GM12875 (cell line): ENCODE measurements around the gene ENO2.

Experiments
- H3K4me3 ChIP-seq: one replicate; pipeline ENCODE4 v1.5.1; 2011; ENCODE audit warnings: low read depth, low read length, control low read depth
- TF ChIP-seq, protein P1 (sequence below): IDR thresholded peaks from 2 replicates; pipeline ENCODE4 v1.5.1; 2011; ENCODE audit warnings: low read depth, mild to moderate bottlenecking, control low read depth, inconsistent platforms, low read length, moderate library complexity, borderline replicate concordance; ENCODE audit not compliant: insufficient read depth

Gene ENO2

DNA sequence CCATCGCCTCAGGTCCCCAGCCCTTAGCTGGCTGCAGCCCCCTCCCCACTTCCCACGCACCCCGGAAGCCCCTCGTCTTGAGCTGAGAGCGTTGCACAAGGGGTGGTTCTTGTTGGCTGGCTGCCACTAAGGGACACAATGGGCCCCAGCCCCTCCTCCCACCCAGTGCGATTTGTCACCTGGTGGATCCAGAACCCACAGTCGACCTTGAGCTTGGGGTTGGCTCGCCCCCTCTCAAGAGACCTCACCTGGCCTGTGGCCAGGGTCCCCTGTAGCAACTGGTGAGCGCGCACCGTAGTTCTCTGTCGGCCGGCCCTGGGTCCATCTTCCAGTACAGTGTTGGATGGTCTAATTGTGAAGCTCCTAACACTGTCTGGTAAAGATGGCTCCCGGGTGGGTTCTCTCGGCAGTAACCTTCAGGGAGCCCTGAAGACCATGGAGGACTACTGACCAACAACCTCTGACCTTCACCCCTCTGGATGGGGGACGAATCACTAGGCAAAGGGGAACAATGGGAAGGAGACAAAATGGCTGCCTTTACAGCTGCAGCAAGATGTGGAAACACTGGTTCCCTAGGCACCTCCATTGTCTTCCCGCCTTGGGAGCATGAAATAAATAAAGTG, 49.5 kb downstream of the ENO2 start:
- TF ChIP-seq, protein P1, sequence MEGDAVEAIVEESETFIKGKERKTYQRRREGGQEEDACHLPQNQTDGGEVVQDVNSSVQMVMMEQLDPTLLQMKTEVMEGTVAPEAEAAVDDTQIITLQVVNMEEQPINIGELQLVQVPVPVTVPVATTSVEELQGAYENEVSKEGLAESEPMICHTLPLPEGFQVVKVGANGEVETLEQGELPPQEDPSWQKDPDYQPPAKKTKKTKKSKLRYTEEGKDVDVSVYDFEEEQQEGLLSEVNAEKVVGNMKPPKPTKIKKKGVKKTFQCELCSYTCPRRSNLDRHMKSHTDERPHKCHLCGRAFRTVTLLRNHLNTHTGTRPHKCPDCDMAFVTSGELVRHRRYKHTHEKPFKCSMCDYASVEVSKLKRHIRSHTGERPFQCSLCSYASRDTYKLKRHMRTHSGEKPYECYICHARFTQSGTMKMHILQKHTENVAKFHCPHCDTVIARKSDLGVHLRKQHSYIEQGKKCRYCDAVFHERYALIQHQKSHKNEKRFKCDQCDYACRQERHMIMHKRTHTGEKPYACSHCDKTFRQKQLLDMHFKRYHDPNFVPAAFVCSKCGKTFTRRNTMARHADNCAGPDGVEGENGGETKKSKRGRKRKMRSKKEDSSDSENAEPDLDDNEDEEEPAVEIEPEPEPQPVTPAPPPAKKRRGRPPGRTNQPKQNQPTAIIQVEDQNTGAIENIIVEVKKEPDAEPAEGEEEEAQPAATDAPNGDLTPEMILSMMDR, result no peak
- H3K4me3 ChIP-seq, result no peak overlapping the region

DNA sequence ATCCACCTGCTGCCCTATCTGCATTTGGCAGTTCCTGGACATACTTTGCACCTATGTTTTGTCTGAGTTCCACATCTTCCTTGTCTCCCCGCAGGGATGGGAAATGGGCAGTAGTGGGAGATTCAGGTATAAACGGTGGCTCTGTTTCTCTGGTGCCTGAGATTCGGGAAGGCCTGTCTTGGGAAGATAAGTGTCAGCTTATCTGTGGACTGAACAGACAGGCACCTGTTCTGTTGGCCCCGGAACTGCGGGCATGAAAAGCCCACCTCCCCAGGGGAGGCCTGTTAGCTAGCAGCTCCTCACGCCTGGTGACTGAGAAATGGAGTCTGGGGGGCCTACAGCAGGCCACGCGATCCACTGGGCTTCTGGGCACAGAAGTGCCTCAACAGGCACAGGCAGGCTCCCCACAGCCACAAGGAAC, 50.2 kb downstream of the ENO2 start:
- TF ChIP-seq, protein P1, result no peak

DNA sequence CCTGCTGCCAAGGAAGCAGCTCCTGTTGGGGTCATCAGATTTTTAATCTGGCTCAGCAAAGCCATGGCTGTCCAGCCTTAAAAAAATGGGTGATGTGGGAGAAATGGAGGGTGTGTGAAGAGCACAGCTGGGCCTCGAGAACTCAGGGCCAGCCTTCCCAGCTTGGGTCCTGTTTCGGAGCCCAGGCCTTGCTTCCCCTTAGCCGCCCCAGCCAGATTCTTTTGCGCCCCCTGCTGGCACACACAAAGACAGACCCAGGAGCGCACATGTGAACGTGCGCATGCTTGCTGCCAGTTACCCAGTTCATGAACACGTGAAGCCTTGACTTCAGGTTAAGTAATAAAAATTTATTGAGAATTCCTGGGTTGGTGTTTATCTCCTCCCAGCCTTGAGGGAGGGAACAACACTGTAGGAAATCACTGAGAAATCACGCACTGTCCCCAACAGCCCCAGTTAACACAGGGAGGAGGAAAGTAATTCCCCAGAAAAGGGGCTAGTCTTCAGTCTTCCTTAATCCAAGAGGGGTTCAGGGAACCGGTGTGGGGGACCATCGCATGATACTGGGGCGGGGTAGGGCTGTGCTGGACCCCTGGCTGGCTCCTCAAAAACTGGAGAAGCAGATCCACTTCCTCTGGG, 50.8 kb downstream of the ENO2 start:
- TF ChIP-seq, protein P1, result peak; percentile 91
- no peak overlapping the region for H3K4me3 ChIP-seq

More for the DNA sequence above, 50.2 kb downstream of the ENO2 start:
- no peak overlapping the region for H3K4me3 ChIP-seq

DNA sequence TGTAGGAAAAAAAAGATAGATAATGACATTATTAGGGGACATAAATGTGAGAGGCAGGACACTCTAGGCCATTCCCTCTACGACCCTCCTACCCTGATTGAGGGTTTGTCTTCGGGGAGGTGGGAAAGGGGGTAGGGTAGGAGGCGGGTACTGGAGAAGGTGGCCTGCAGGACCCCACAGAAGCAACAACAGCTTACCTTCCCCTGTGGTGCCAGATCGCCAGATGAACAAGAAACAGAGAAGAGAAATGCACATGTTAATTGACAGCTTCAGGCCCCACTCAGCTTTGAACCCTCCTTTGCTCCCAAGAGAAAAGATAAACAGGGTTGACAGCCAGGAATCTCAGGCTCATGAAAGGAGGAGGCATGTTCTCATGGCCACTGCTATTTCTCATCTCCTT, 51.3 kb downstream of the ENO2 start:
- TF ChIP-seq, protein P1, result no peak
- no peak overlapping the region for H3K4me3 ChIP-seq

DNA sequence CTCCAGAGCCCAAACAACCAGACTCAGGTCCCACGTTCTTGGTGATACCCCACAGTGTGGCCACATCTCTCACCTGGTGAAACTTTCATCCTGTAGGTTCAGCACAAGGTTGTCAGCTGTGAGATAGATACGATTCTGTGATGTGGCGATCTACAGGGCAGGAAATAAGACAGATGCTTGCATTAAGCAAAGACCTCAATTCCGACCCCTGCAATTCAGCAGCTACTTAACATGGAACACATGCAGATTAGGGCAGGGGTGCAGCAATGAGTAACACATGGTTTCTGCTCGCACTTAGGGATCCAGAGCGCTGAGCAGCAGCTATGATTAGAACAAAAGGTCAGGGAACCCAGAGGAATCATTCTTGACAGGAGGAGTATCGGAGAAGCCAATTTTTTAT, 52.0 kb downstream of the ENO2 start:
- TF ChIP-seq, protein P1, result no peak
- H3K4me3 ChIP-seq, result no peak overlapping the region

DNA sequence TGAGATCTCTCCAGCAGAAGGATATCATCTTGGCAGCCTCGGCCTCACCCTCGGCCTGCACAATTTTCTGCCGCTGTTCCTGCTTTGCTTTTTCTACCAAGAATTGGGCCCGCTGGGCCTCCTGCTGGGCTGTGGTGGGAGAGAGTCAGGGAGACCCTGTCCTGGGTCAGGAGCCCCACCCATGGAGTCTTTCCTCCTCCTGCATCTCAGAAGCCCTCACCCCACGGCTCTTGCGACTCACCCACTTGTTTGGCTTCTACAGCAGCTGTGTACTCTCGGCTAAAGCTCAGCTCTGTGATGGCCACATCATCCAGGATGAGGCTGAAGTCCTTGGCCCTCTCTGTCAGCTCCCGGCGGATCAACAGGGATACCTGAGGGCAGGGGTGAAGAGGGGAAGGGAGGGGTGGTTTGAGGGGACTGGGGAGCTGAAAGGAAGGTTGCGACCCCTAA, 53.3 kb downstream of the ENO2 start:
- TF ChIP-seq, protein P1, result no peak
- H3K4me3 ChIP-seq, result no peak overlapping the region

DNA sequence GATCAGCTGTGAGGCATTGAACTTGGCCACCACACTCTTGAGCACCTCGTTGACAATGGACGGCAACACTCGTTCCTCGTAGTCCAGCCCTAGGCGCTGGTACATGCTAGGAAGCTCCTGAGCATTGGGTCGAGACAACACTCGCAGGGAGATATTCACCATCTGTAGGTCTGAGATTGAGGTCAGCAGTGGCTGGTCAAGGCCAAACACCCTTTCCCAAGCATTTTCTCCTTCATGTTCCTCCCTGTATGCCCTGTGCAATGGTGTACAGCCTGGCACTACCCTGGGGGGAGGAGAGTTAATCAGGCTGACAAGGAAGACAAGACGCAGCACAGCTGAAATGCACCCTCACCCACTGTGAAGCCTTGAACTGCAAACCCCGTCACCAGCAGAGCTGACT, 54.0 kb downstream of the ENO2 start:
- TF ChIP-seq, protein P1, result no peak
- H3K4me3 ChIP-seq, result no peak overlapping the region
